HepG2 (cell line): ENCODE data around the gene SLC4A7. TPM values are rescaled to one million over a fixed set of nuclear protein-coding genes. Genes with fewer than 3 reads are reported as not detected.

Experiments
- ATAC-seq: fragments of 200-7000 bp; cut with Tn5 transposase; 3 replicates; pipeline ENCODE4 v1.9.1; 2020; ENCODE audit warnings: mild to moderate bottlenecking, moderate library complexity
- BruUV-seq: library from RNA; stranded (reverse); fragments of 400-500 nt; replicated peaks from 2 replicates; lab custom pipeline; 2021; lab: Mats Ljungman, UMichigan
- CTCF ChIA-PET: fragments of 300-600 bp; formaldehyde crosslinking; extraction: SDS; loops from one replicate; lab custom pipeline; 2021; ENCODE audit warnings: low total read pairs, inconsistent platforms, low intra/inter-chr PET ratio; lab: Yijun Ruan, JAX
- POLR2A ChIA-PET: fragments of 350-600 bp; sonication (Branson Sonifier 250); formaldehyde crosslinking; loops from one replicate; lab custom pipeline; 2020; ENCODE audit warnings: antibody characterized with exemption, inconsistent platforms; lab: Yijun Ruan, JAX
- DNase-seq: peaks from one replicate; pipeline ENCODE4 v3.0.0-alpha.2; 2015; ENCODE audit warnings: low spot score
- FAIRE-seq: peaks from 3 replicates; lab custom pipeline; 2011; peaks lifted over from hg19 to GRCh38; lab: Jason Lieb, UNC
- H2AFZ ChIP-seq: one replicate; pipeline ENCODE4 v1.6.1; 2011; ENCODE audit warnings: low read length, inconsistent platforms
- H3K27ac ChIP-seq: fragments of 300-600 bp; 3 replicates; pipeline ENCODE4 v1.8.0; 2011; ENCODE audit warnings: mixed run types, mild to moderate bottlenecking, mixed read lengths, low read length, inconsistent platforms; ENCODE audit not compliant: insufficient read depth; ENCODE audit errors: extremely low read length
- H3K27me3 ChIP-seq, 2 experiments: fragments of 200-600 bp in 1 of 2; 2 replicates in 1 of 2; 3 replicates in 1 of 2; pipeline versions ENCODE4 v1.6.0 to v1.8.0; 2011; ENCODE audit warnings: low read length in 2 of 2, mild to moderate bottlenecking in 2 of 2, moderate library complexity in 2 of 2, inconsistent platforms in 1 of 2; ENCODE audit not compliant: insufficient read depth in 2 of 2, control insufficient read depth in 1 of 2
- H3K36me3 ChIP-seq, 2 experiments: fragments of 200-600 bp in 1 of 2; replicated peaks in 1 of 2; 2 replicates in 1 of 2; 3 replicates in 1 of 2; pipeline versions ENCODE4 v1.5.1 to v1.8.0; 2011; ENCODE audit warnings: low read length in 2 of 2, inconsistent platforms in 1 of 2; ENCODE audit not compliant: insufficient read depth in 2 of 2, control insufficient read depth in 1 of 2
- H3K4me1 ChIP-seq: 2 replicates; pipeline ENCODE4 v1.5.1; 2012; ENCODE audit warnings: low read length, inconsistent platforms; ENCODE audit not compliant: insufficient read depth
- H3K4me2 ChIP-seq: 2 replicates; pipeline ENCODE4 v1.6.0; 2011; ENCODE audit warnings: low read depth, low read length, inconsistent platforms
- H3K4me3 ChIP-seq, 3 experiments: fragments of 200-600 bp in 1 of 3; sonication (generic), shearing (Covaris generic) in 1 of 3; replicated peaks in 1 of 3; 2 replicates each; pipeline ENCODE4 v1.5.1; 2011 to 2016; ENCODE audit warnings: low read length in 3 of 3, inconsistent platforms in 2 of 3, low read depth in 2 of 3, mild to moderate bottlenecking in 2 of 3, control low read depth in 1 of 3, mixed read lengths in 1 of 3; ENCODE audit not compliant: insufficient read depth in 1 of 3
- H3K79me2 ChIP-seq: one replicate; pipeline ENCODE4 v1.6.1; 2011; ENCODE audit warnings: low read length, inconsistent platforms; ENCODE audit not compliant: insufficient read depth
- H3K9ac ChIP-seq: 2 replicates; pipeline ENCODE4 v1.6.0; 2011; ENCODE audit warnings: mild to moderate bottlenecking, low read depth, low read length, inconsistent platforms; ENCODE audit not compliant: insufficient read depth
- H3K9me3 ChIP-seq: 2 replicates; pipeline ENCODE4 v1.5.1; 2012; ENCODE audit warnings: mild to moderate bottlenecking, low read length
- H4K20me1 ChIP-seq: 2 replicates; pipeline ENCODE4 v1.6.0; 2011; ENCODE audit warnings: inconsistent platforms, mild to moderate bottlenecking, low read length, moderate library complexity; ENCODE audit not compliant: insufficient read depth
- CREB1 ChIP-seq, 2 experiments: fragments of 450-650 bp in 1 of 2; IDR thresholded peaks; 2 replicates each; pipeline ENCODE4 v1.6.1; 2016 to 2017; ENCODE audit warnings: control low read depth in 1 of 2, mild to moderate bottlenecking in 1 of 2, missing compliant biosample characterization in 1 of 2, missing genetic modification characterization in 1 of 2
- DNMT3B ChIP-seq: conservative IDR thresholded peaks from 2 replicates; pipeline ENCODE4 v1.6.1; 2016; ENCODE audit warnings: missing biosample characterization, control low read depth
- FOSL2 ChIP-seq: sonication (generic); formaldehyde crosslinking; IDR thresholded peaks from 2 replicates; pipeline ENCODE4 v1.4.0; 2020; ENCODE audit warnings: missing genetic modification reagents
- GPN1 ChIP-seq: sonication (generic); formaldehyde crosslinking; IDR thresholded peaks from 2 replicates; pipeline ENCODE4 v1.5.1; 2020; ENCODE audit warnings: missing genetic modification reagents, borderline replicate concordance
- JUNB ChIP-seq: sonication (generic); formaldehyde crosslinking; IDR thresholded peaks from 2 replicates; pipeline ENCODE4 v1.8.0; 2022; ENCODE audit warnings: missing genetic modification reagents, mild to moderate bottlenecking, borderline replicate concordance
- KLF16 ChIP-seq, 2 experiments: sonication (generic) in 1 of 2; formaldehyde crosslinking in 1 of 2; IDR thresholded peaks; 2 replicates each; pipeline versions ENCODE4 v1.6.1 to v1.8.0; 2016 to 2023; ENCODE audit warnings: missing genetic modification reagents in 2 of 2, missing compliant biosample characterization in 1 of 2
- SIX4 ChIP-seq: sonication (generic); formaldehyde crosslinking; IDR thresholded peaks from 2 replicates; pipeline ENCODE4 v1.4.0; 2020; ENCODE audit warnings: missing genetic modification reagents
- WGBS: methylation state at CpG from one replicate; pipeline ENCODE4 v1.1.6; 2017; ENCODE audit warnings: low lambda C conversion rate; 5-methylcytosine and 5-hydroxymethylcytosine counted together
- in situ Hi-C: cut with HindIII; loops from 2 replicates; pipeline ENCODE4 v1.10.0; 2017; ENCODE audit warnings: low pct_unique_long_range_greater_than_20kb; ENCODE audit not compliant: extremely low pct_ligation_motif_present
- intact Hi-C: fragments of 100-400 bp; cut with micrococcal nuclease; formaldehyde crosslinking; loops from one replicate; pipeline ENCODE4 v1.10.0; 2022; ENCODE audit not compliant: unreplicated experiment
- polyA plus RNA-seq, 8 experiments: library from polyadenylated mRNA; depleted of rRNA in 3 of 8; stranded (reverse) in 7 of 8; unstranded in 1 of 8; fragments of >200 nt; fragmentation: Illumina TruSeq in 4 of 8; extraction: Trizol in 4 of 8; gene quantifications; 2 replicates each; pipeline versions ENCODE4 v1.2.1 to v1.2.3, GENCODE V29; 2011 to 2016; ENCODE audit warnings: low read depth in 4 of 8, missing spikeins in 1 of 8, mixed read lengths in 1 of 8; ENCODE audit not compliant: insufficient read depth in 1 of 8
- total RNA-seq, 5 experiments: library from RNA; depleted of rRNA; stranded (reverse); fragments of >200 nt; fragmentation: Illumina TruSeq; extraction: Trizol; gene quantifications; 2 replicates each; pipeline ENCODE4 v1.2.3, GENCODE V29; 2016; ENCODE audit warnings: low read depth in 1 of 5
- TF ChIP-seq, protein P1 (sequence below): sonication (generic); formaldehyde crosslinking; IDR thresholded peaks from 2 replicates; pipeline ENCODE4 v1.4.0; 2020; ENCODE audit warnings: missing genetic modification reagents, borderline replicate concordance
- TF ChIP-seq, protein P2 (sequence below): sonication (generic); formaldehyde crosslinking; IDR thresholded peaks from 2 replicates; pipeline ENCODE4 v1.4.0; 2020; ENCODE audit warnings: missing genetic modification reagents, borderline replicate concordance

SLC4A7 gene
- total and polyA plus RNA-seq, 2 of the 13 experiments (the other 11 are each of a cell fraction or from before 2014, with no cell fraction given) = 16.4 to 43.8 TPM

DNA sequence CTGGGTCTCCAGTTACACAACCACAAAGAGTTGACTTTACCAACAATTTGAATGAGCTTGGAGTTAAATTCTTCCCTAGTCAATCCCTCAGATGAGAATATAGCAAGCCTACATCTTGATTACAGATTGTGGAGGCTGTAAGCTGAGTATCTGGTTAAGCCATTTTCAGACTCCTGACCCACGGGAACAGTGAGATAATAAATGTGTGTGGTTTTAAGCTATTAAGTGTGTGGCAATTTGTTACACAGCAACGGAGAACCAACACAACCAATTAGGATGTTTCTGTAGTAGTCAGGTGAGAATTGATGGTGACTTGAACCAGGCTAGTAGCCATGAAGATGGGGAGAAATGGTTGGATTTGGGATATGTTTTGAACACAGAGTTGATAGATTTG lies 37.7 kb upstream of the SLC4A7 start:
- no peaks in the 10 kb centered on the region for H3K36me3 ChIP-seq
- no peak for FAIRE-seq
- no TSS peak for BruUV-seq
- TF ChIP-seq KLF16 (CRISPR knock-in tag; IDR thresholded peaks at IDR 0.05) (0 out of 4 replicates have a peak, but pooled peaks of 1 of the 2 experiments have one; percentile 1), CREB1 (IDR thresholded peaks at IDR 0.05) (no peak), CREB1 (CRISPR knock-in tag; IDR thresholded peaks at IDR 0.05) (no peak), FOSL2 (CRISPR knock-in tag) (no peak), DNMT3B (0 out of 2 replicates have a peak, but pooled peaks have one; percentile 4), JUNB (no peak)
- CTCF ChIA-PET = no interaction called here
- no peaks in the 10 kb centered on the region for H3K9me3 ChIP-seq
- intact Hi-C loops (no loop called here), in situ Hi-C loops (no loop called here)
- POLR2A ChIA-PET = interaction anchor here (0.9 kb wide), 2 partner anchors 12 to 38 kb away, joined by 3 read pairs; partner anchors contain the start of gene SLC4A7
- no peak overlapping the region for H2AFZ ChIP-seq
- peak overlapping the region; percentile 17 for H3K27ac ChIP-seq
- no peak for ATAC-seq
- H3K9ac ChIP-seq = no peak overlapping the region
- H3K4me1 ChIP-seq = peaks cover 30% of the 10 kb centered on the region
- H3K79me2 ChIP-seq = no peaks in the 10 kb centered on the region
- H3K4me2 ChIP-seq = peak overlapping the region; percentile 48
- no peaks in the 10 kb centered on the region for H3K27me3 ChIP-seq
- H4K20me1 ChIP-seq = no peaks in the 10 kb centered on the region
- H3K4me3 ChIP-seq = peak overlapping the region in 1 of 3 experiments; percentile 19; a peak in 1 of 6 replicates
- DNase-seq = no peak
- WGBS = 41% methylated on average over 2 of the region's 2 CpGs

DNA sequence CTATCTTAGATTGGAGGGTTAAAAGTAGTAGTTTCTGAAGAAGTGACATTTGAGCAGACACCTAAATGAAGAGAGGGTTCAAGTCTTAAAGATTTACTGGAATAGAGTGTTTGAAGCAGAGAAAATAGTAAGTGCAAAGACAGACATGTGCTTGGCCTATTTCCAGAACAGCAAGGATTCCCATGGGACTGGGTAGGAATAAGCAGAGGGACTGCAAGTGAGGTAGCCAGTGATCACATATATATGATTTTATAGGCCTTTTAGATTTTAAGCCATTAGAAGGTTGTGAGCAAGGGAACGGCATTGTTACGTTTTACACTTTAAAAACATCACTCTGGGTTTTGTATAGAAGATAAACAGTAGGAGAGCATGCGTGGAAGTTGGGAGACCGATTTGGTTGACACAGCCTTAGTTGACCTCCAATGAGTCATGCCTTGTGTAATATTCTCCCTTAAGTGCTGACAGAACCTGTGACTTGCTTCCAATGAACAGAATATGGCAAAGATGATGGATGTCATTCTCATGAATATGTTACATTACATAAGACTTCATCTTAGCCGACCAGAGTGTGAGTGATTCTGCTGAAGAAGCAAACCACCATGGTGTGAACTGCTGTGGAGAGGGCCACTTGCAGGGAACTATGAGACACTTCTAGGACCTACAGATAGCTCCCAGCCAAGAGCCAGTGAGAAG lies 37.1 kb upstream of the SLC4A7 start:
- no peaks in the 10 kb centered on the region for H3K27me3 ChIP-seq
- no peaks in the 10 kb centered on the region for H3K36me3 ChIP-seq
- ChIA-PET CTCF (no interaction called here), POLR2A (interaction anchor here (0.9 kb wide), 2 partner anchors 12 to 37 kb away, joined by 3 read pairs; partner anchors contain the start of gene SLC4A7)
- no peaks in the 10 kb centered on the region for H3K9me3 ChIP-seq
- FAIRE-seq (peak; percentile 30), DNase-seq (peak; percentile 69), ATAC-seq (peak; percentile 96)
- H2AFZ ChIP-seq = peak overlapping the region; percentile 23
- in situ Hi-C loops = no loop called here
- no TSS peak for BruUV-seq
- intact Hi-C loops = no loop called here
- peak overlapping the region in 1 of 3 experiments; percentile 19; a peak in 1 of 6 replicates for H3K4me3 ChIP-seq
- H3K27ac ChIP-seq = peak overlapping the region; percentile 17
- no peak overlapping the region for H3K9ac ChIP-seq
- WGBS = 1% methylated on average over 5 of the region's 5 CpGs
- peak overlapping the region; percentile 48 for H3K4me2 ChIP-seq
- H3K79me2 ChIP-seq = no peaks in the 10 kb centered on the region
- no peaks in the 10 kb centered on the region for H4K20me1 ChIP-seq
- H3K4me1 ChIP-seq = peaks cover 30% of the 10 kb centered on the region
- TF ChIP-seq GPN1 (no peak), SIX4 (no peak)
- TF ChIP-seq, protein P1, sequence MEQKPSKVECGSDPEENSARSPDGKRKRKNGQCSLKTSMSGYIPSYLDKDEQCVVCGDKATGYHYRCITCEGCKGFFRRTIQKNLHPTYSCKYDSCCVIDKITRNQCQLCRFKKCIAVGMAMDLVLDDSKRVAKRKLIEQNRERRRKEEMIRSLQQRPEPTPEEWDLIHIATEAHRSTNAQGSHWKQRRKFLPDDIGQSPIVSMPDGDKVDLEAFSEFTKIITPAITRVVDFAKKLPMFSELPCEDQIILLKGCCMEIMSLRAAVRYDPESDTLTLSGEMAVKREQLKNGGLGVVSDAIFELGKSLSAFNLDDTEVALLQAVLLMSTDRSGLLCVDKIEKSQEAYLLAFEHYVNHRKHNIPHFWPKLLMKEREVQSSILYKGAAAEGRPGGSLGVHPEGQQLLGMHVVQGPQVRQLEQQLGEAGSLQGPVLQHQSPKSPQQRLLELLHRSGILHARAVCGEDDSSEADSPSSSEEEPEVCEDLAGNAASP = peak; percentile 98
- TF ChIP-seq, protein P2, sequence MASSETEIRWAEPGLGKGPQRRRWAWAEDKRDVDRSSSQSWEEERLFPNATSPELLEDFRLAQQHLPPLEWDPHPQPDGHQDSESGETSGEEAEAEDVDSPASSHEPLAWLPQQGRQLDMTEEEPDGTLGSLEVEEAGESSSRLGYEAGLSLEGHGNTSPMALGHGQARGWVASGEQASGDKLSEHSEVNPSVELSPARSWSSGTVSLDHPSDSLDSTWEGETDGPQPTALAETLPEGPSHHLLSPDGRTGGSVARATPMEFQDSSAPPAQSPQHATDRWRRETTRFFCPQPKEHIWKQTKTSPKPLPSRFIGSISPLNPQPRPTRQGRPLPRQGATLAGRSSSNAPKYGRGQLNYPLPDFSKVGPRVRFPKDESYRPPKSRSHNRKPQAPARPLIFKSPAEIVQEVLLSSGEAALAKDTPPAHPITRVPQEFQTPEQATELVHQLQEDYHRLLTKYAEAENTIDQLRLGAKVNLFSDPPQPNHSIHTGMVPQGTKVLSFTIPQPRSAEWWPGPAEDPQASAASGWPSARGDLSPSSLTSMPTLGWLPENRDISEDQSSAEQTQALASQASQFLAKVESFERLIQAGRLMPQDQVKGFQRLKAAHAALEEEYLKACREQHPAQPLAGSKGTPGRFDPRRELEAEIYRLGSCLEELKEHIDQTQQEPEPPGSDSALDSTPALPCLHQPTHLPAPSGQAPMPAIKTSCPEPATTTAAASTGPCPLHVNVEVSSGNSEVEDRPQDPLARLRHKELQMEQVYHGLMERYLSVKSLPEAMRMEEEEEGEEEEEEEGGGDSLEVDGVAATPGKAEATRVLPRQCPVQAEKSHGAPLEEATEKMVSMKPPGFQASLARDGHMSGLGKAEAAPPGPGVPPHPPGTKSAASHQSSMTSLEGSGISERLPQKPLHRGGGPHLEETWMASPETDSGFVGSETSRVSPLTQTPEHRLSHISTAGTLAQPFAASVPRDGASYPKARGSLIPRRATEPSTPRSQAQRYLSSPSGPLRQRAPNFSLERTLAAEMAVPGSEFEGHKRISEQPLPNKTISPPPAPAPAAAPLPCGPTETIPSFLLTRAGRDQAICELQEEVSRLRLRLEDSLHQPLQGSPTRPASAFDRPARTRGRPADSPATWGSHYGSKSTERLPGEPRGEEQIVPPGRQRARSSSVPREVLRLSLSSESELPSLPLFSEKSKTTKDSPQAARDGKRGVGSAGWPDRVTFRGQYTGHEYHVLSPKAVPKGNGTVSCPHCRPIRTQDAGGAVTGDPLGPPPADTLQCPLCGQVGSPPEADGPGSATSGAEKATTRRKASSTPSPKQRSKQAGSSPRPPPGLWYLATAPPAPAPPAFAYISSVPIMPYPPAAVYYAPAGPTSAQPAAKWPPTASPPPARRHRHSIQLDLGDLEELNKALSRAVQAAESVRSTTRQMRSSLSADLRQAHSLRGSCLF (CRISPR knock-in tag) = no peak
